Measurements from ENCODE around the gene EFCAB13. TPM values are rescaled to one million over a fixed set of nuclear protein-coding genes. Genes with fewer than 3 reads are reported as not detected.

EFCAB13 gene
- total and polyA plus RNA-seq, 2 of the 4 experiments (the other 2 are of a cell fraction), result 0.77 to 1.4 TPM

DNA sequence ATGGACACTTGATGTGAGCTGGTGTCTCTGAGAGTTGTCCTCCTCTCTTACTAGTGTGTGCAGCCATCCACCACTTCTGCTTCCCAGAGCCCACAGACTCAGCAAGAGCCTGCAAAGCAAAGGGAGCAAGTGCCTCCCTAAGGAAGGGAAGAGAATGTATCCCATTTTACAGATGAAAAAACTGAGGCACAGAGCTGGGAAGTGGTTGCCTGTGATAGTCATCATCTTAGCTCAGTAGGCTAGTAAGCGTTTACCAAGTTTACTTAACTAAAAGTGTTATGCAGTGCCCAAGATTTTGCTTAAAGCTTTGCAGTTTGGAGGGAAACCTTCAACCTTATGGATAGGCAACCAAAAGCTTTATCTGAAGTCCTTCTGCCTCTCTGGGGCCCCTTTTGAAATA lies 23.0 kb upstream of the EFCAB13 start:
- H3K79me1 ChIP-seq (ENCODE audit: low read depth in 1 of 2, low read length in 2 of 2), result peaks cover 0 to 7% of the 10 kb centered on the region in 2 experiments; a peak in 1 of 4 replicates
- H4K20me1 ChIP-seq (ENCODE audit: insufficient read depth, low read length), result no peaks in the 10 kb centered on the region
- no peak overlapping the region for H3K4ac ChIP-seq (ENCODE audit: low read depth, low read length)
- no peak overlapping the region for H2BK20ac ChIP-seq (ENCODE audit: low read depth, low read length)
- WGBS, 2 experiments (ENCODE audit: extremely low coverage in 2 of 2, insufficient read length in 1 of 2), result no CpG with 5 or more reads among the region's 1 CpG
- dilution Hi-C loops (cut with HindIII; ENCODE audit: low sequenced_read_pairs, unreplicated experiment), result no loop called here
- ChIA-PET POLR2A (ENCODE audit: unreplicated experiment) (no interaction called here), CTCF (interaction anchor here (0.6 kb wide), 1 partner anchor 18 kb away, joined by 7 read pairs; no protein-coding TSS in a partner anchor)
- in situ Hi-C loops (cut with MboI; ENCODE audit: low sequenced_read_pairs), result no loop called here
- no peak overlapping the region for H3K14ac ChIP-seq (replicated peaks; ENCODE audit: low read depth, low read length)
- ATAC-seq (ENCODE audit: low read depth), result no peak
- DNase-seq, result no peak
- H3K4me1 ChIP-seq (ENCODE audit: control insufficient read depth, insufficient read depth, low read length), result peaks cover 7% of the 10 kb centered on the region
- peaks cover 49% of the 10 kb centered on the region for H3K36me3 ChIP-seq (ENCODE audit: control insufficient read depth, insufficient read depth, low read length)
- no peak overlapping the region for H3K56ac ChIP-seq (ENCODE audit: extremely low read depth, insufficient read depth, low read length)
- H3K23ac ChIP-seq (ENCODE audit: low read depth, low read length), result no peak overlapping the region
- H3K9ac ChIP-seq (ENCODE audit: low read depth, low read length), result no peak overlapping the region
- H2AK5ac ChIP-seq (ENCODE audit: low read depth, low read length), result no peak overlapping the region
- intact Hi-C loops (cut with micrococcal nuclease), result no loop called here
- no peak overlapping the region for H3K4me3 ChIP-seq (ENCODE audit: insufficient read depth, low read depth, low read length)
- no peak overlapping the region for H4K91ac ChIP-seq (ENCODE audit: insufficient read depth, low read depth, low read length)
- H3K18ac ChIP-seq (ENCODE audit: low read depth, low read length), result no peak overlapping the region
- no peak for TF ChIP-seq FOS (IDR thresholded peaks at IDR 0.05; ENCODE audit: low read depth, low read length)
- TF ChIP-seq, protein P1, sequence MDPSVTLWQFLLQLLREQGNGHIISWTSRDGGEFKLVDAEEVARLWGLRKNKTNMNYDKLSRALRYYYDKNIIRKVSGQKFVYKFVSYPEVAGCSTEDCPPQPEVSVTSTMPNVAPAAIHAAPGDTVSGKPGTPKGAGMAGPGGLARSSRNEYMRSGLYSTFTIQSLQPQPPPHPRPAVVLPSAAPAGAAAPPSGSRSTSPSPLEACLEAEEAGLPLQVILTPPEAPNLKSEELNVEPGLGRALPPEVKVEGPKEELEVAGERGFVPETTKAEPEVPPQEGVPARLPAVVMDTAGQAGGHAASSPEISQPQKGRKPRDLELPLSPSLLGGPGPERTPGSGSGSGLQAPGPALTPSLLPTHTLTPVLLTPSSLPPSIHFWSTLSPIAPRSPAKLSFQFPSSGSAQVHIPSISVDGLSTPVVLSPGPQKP (IDR thresholded peaks at IDR 0.05; ENCODE audit: borderline replicate concordance, low read depth, low read length), result no peak
- no peak for TF ChIP-seq RCOR1 (IDR thresholded peaks at IDR 0.05; ENCODE audit: insufficient replicate concordance, low read length)
- BruUV-seq (replicated peaks), result no TSS peak
- no peak overlapping the region for H3K4me2 ChIP-seq (ENCODE audit: low read depth, low read length)
- no peak overlapping the region for H3K27ac ChIP-seq (ENCODE audit: insufficient read depth, low read length)
- H3K9me1 ChIP-seq (ENCODE audit: insufficient read depth, low read length), result peaks cover 23% of the 10 kb centered on the region
- H2BK15ac ChIP-seq (ENCODE audit: low read depth, low read length), result no peak overlapping the region
- H2BK120ac ChIP-seq (ENCODE audit: low read depth, low read length), result no peak overlapping the region
- peaks cover 2% of the 10 kb centered on the region; the same call in 1 of the 2 replicates for H3K9me3 ChIP-seq (ENCODE audit: control insufficient read depth, insufficient read depth, low read length)
- H4K8ac ChIP-seq (ENCODE audit: low read depth in 2 of 2, low read length in 2 of 2), result no peak overlapping the region
- no peak overlapping the region for H2AFZ ChIP-seq (replicated peaks; ENCODE audit: low read length, poor library complexity)
- H2AK9ac ChIP-seq (replicated peaks; ENCODE audit: low read depth, low read length, poor library complexity), result no peak overlapping the region
- H2BK5ac ChIP-seq (ENCODE audit: low read depth, low read length, poor library complexity, severe bottlenecking), result no peak overlapping the region
- no peak overlapping the region for H4K5ac ChIP-seq (ENCODE audit: low read depth, low read length)
- no peaks in the 10 kb centered on the region for H3K27me3 ChIP-seq (ENCODE audit: control insufficient read depth, insufficient read depth, low read length)

All from IMR-90 (cell line).